ENCODE results near the gene MTA2. TPM values are rescaled to one million over a fixed set of nuclear protein-coding genes. Genes with fewer than 3 reads are reported as not detected.
A peak's percentile ranks its signal among the peaks of the same experiment; 100 is the strongest.

Gene MTA2
- total and polyA plus RNA-seq, 2 of the 8 experiments (the other 6 are each of a cell fraction or from before 2014, with no cell fraction given): 25.7 to 114 TPM

DNA sequence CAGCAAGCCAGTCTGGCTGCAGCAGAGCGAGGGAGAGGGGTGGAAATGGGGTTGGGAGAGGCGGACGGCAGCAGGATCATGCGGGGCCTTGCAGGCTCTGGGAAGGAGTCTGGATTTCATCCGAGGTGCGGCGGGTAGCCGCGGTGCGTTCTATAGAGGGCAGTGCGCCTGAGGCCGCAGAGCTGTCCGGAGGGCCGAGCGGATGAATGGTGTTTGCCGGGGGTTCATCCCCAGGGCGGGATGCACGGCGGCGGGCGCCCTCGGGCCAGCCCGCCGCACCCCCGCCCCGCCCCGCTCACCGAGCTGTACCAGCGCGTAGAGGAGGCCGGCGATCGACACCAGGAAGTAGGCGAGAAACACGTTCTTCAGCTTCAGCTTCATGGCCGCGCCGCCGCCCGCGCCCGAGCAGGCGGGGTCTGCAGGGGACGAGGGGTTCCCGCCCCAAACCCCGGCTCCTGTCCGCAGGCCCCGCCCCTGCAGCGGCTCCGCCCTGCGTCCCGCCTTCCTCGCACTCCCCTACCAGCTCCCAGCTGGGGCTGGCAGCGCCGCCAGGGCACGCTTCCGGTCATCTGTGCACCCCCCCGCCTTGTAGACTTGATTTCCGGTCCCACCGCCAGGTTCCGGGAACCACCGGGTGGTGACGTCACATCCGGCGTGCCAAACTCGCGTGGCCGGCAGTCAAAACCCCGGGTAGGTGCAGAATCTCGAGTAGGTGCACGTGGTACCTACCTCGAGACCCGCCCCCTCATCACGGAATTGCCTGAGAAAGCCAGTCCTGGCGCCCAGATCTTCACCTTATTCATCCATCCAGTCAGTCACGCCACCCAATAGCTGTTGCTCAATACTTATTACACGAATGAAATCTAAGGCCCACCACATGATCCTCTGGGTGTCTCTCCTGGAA lies 20.2 kb upstream of the MTA2 start, which contains the start of gene B3GAT3 (continued):
- 0 out of 2 replicates have a peak, but pooled peaks have one; percentile 74 for TF ChIP-seq RBBP5 (IDR thresholded peaks at IDR 0.05; ENCODE audit: borderline replicate concordance, low read depth, low read length)

All from H1 (cell line).